HG03571 (cell line): ENCODE measurements around the gene UBN1.

Experiments used
- ATAC-seq: cut with Tn5 transposase; IDR thresholded peaks from one replicate; pipeline ENCODE4 v1.9.1; 2021; ENCODE audit not compliant: unreplicated experiment

Gene UBN1

GRCh38 chr16:4900036-4900435, 52.8 kb downstream of the UBN1 start:
- ATAC-seq, result no peak

GRCh38 chr16:4900750-4901149, 53.5 kb downstream of the UBN1 start:
- ATAC-seq, result no peak

GRCh38 chr16:4902038-4902437, 54.8 kb downstream of the UBN1 start:
- ATAC-seq, result no peak

- ATAC-seq, result no peak
Measured at GRCh38 chr16:4904108-4904941, 57.0 kb downstream of the UBN1 start.

GRCh38 chr16:4904942-4905615, 57.8 kb downstream of the UBN1 start:
- no peak for ATAC-seq

- no peak for ATAC-seq
Measured at GRCh38 chr16:4908854-4909401, 61.6 kb downstream of the UBN1 start.

GRCh38 chr16:4909825-4910224, 62.5 kb downstream of the UBN1 start:
- no peak for ATAC-seq

GRCh38 chr16:4910828-4911227, 63.5 kb downstream of the UBN1 start:
- no peak for ATAC-seq

- no peak for ATAC-seq
Measured at GRCh38 chr16:4911970-4912386, 64.7 kb downstream of the UBN1 start.

- no peak for ATAC-seq
Measured at GRCh38 chr16:4913130-4913773, 66.0 kb downstream of the UBN1 start.

GRCh38 chr16:4913774-4914525, 66.7 kb downstream of the UBN1 start:
- ATAC-seq, result no peak

- ATAC-seq, result no peak
Measured at GRCh38 chr16:4914528-4915225, 67.4 kb downstream of the UBN1 start.

GRCh38 chr16:4915226-4915761, 68.0 kb downstream of the UBN1 start:
- ATAC-seq, result no peak

- ATAC-seq, result no peak
Measured at GRCh38 chr16:4917117-4917516, 69.8 kb downstream of the UBN1 start.

- no peak for ATAC-seq
Measured at GRCh38 chr16:4918781-4919251, 71.5 kb downstream of the UBN1 start.

- ATAC-seq, result no peak
Measured at GRCh38 chr16:4920826-4921225, 73.5 kb downstream of the UBN1 start.

- ATAC-seq, result no peak
Measured at GRCh38 chr16:4922721-4923342, 75.6 kb downstream of the UBN1 start.

- no peak for ATAC-seq
Measured at GRCh38 chr16:4923853-4924252, 76.6 kb downstream of the UBN1 start.

GRCh38 chr16:4924593-4925292, 77.5 kb downstream of the UBN1 start:
- no peak for ATAC-seq
